Measurements from ENCODE around the gene APCDD1L.

DNA sequence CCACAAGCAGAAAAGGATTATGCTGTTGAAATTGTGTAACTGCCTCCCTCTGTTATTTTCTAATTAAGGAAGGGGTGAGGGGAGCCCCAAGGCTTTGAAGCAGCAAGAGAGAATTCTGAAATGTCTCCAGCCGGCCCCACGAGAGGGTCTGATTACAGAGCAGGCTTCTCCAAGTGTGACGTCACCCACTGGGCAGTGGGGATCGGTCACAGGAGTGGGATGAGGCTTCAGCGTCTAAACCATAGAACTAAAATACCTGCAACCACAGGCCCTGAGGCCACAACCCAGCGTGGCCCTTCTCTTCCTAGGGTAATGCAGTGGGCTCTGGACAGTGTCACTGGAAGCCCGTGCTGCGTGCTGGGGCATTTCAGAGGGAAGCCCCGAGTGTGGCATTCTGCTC, 38.6 kb upstream of the APCDD1L start:
- TF ChIP-seq, protein P1, sequence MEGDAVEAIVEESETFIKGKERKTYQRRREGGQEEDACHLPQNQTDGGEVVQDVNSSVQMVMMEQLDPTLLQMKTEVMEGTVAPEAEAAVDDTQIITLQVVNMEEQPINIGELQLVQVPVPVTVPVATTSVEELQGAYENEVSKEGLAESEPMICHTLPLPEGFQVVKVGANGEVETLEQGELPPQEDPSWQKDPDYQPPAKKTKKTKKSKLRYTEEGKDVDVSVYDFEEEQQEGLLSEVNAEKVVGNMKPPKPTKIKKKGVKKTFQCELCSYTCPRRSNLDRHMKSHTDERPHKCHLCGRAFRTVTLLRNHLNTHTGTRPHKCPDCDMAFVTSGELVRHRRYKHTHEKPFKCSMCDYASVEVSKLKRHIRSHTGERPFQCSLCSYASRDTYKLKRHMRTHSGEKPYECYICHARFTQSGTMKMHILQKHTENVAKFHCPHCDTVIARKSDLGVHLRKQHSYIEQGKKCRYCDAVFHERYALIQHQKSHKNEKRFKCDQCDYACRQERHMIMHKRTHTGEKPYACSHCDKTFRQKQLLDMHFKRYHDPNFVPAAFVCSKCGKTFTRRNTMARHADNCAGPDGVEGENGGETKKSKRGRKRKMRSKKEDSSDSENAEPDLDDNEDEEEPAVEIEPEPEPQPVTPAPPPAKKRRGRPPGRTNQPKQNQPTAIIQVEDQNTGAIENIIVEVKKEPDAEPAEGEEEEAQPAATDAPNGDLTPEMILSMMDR (IDR thresholded peaks at IDR 0.05) = no peak
- TF ChIP-seq NR3C1 (CRISPR knock-in tag; conservative IDR thresholded peaks at IDR 0.05; ENCODE audit: low read depth) (no peak), ATF3 (CRISPR knock-in tag; conservative IDR thresholded peaks at IDR 0.05) (no peak), TEAD4 (CRISPR knock-in tag; IDR thresholded peaks at IDR 0.05) (no peak), ZBTB43 (CRISPR knock-in tag; IDR thresholded peaks at IDR 0.05) (no peak), AFF4 (CRISPR knock-in tag; IDR thresholded peaks at IDR 0.05; ENCODE audit: borderline replicate concordance) (no peak), CREB1 (CRISPR knock-in tag; IDR thresholded peaks at IDR 0.05) (no peak), ZNF138 (CRISPR knock-in tag; conservative IDR thresholded peaks at IDR 0.05) (no peak), ESRRA (CRISPR knock-in tag; IDR thresholded peaks at IDR 0.05; ENCODE audit: borderline replicate concordance) (no peak)
